ENCODE measurements around the gene EFNA3.

GRCh38 chr1:155124503-155125463 is 46.1 kb downstream of the EFNA3 start:
- TF ChIP-seq RELA (CRISPR knock-in tag; IDR thresholded peaks at IDR 0.05; ENCODE audit: borderline replicate concordance) (no peak), CTCF (IDR thresholded peaks at IDR 0.05) (no peak), JUN (CRISPR knock-in tag; IDR thresholded peaks at IDR 0.05) (no peak), RORB (CRISPR knock-in tag; IDR thresholded peaks at IDR 0.05) (no peak), GABPB1 (CRISPR knock-in tag; IDR thresholded peaks at IDR 0.05) (no peak), E2F1 (CRISPR knock-in tag; IDR thresholded peaks at IDR 0.05) (no peak), NR3C1 (CRISPR knock-in tag; conservative IDR thresholded peaks at IDR 0.05; ENCODE audit: low read depth) (no peak), ZNF138 (CRISPR knock-in tag; conservative IDR thresholded peaks at IDR 0.05) (no peak), NFYB (CRISPR knock-in tag; conservative IDR thresholded peaks at IDR 0.05; ENCODE audit: low read depth) (no peak), ZSCAN18 (CRISPR knock-in tag; IDR thresholded peaks at IDR 0.05) (no peak), CDX4 (CRISPR knock-in tag; IDR thresholded peaks at IDR 0.05; ENCODE audit: borderline replicate concordance) (no peak), CREM (CRISPR knock-in tag; IDR thresholded peaks at IDR 0.05) (no peak), ZBTB21 (CRISPR knock-in tag; IDR thresholded peaks at IDR 0.05; ENCODE audit: borderline replicate concordance) (no peak)
